Activated T-helper 1 cell treated with Interleukin-2 at 50 U/mL for 16 hours (primary cell): ENCODE data around the gene TADA2B.
"Not testable (repeated sequence)": the region's sequence is repeated elsewhere in the genome, so short reads cannot be mapped to it uniquely, and the experiment has no call there.

Source experiments
- DNase-seq: peaks from one replicate; pipeline ENCODE4 v3.0.0-alpha.2; 2020; ENCODE audit warnings: low read depth

TADA2B gene

DNA sequence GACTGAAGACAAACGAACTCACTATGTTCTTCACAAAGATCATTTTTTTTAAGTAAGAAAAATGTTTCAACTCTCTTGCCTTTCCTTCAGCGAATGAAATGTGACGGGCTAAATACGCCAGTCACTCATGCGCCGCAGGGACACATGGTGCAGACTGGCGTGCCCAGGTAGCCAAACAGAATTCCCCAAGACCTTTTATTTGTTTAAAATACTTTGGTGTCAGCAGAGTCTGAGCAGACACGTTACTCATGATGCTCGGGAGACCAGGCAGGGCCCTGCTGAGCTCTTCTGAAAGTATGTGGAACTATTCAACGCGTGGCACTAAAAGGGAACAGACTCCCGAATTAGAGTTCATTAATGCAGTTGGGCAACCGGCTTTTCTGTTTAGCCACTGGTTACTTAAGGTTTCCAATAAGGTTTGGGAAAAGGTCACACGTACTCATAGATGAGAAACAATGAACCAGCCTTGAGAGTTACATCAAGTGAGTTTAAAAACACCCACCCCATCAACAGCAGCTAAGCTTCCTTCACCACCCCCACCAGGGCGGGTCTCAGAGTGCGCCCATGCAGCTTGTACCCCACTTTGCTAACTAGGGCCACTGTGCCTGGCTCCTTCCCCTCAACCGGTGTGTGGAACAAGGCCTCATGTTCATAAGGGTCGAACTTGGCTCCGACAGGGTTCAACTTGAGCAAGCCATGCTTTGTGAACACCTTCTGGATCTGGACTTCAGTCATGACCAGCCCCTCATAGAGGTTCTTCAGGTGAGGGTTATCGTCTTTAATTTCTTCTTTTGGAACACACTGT lies 17.4 kb downstream of the TADA2B start:
- no peak for DNase-seq

DNA sequence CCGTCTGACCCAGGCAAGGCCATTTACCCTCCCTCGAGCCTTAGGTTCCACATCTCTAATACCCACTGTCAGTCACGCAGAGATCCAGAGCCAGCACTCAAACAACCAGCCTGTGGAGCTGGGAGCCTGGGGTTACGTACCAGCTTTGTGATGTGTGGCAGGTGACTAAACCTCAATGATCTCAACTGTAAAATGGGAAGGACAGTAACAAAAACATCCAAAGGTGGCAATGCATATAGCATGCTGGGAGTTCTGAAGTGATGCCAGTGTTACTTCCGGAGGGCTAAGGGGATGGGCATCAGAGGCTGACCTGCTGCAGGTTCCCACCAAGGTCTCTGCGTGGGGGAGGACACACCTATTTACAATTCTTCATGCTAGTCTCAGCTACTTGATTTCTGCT lies 18.6 kb downstream of the TADA2B start:
- DNase-seq: no peak

DNA sequence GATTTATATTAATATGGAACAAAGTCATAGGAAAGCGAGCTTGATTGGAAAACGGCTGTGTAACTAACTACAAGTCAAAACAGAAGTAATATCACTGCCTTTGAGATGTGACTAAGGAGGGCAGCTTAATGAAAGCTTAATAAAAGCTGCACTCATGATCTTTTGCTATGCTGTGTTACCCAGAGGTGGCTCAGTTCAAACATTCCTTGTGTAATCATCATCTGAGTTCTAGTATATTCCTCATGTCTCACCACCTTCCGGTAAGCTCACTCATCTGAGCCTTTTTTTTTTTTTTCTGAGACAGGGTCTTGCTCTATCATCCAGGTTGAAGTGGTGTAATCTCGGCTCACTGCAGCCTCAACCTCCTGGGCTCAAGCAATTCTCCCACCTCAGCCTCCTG lies 19.6 kb downstream of the TADA2B start:
- DNase-seq: no peak

DNA sequence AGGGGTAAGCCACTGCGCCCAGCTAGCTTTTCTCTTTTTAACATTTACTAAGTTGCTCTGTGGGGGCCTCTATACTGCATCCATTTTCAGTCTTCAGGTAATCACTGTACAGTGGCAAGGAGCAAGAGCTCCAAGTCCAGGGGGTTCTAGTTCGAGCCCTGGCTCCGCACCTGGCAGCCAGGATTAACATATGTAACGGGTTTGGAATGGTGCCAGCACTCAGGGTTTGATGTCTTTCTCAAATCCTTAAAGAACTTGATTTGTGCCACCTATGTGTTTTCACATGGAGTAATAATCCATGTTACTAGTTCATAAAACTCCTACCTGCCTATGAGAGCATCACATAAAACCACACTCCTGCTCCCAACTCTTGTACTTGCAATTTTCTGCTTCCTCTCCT lies 20.2 kb downstream of the TADA2B start:
- no peak for DNase-seq

DNA sequence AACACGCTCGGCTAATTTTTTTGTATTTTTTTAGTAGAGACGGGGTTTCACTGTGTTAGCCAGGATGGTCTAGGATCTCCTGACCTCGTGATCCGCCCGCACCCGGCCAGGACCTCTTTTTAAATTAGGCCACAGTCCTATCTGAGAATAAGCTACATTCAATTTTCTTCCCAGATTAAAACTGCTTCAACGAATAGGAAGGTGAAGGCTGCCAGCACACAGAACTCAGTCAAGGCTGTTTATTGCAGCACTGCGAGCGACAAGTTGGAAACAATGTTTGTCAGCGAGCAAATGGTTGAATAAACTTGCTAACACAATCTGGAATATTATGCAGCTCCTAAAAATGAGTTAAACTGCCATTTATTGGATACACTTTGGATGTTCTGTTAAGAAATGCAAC lies 22.8 kb downstream of the TADA2B start:
- no peak for DNase-seq

DNA sequence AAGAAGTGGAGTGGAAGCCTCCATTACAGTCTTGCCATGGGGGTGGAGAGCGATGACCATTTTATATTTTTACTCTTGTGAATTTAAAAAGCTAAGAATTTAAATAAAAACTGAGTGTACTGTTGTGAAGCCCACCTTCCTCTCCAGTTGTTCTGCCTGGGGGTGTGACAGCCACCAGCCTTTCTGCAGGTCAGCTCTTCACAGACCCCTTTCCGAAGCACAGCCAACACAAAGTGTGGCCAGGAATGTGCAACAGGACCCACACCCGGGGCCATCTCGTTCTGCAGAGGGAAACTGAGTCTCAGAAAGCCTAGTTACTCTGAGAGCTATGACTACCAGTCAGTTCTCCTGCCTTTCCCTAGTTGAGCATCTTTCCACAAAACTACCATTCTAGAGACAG lies 23.3 kb downstream of the TADA2B start:
- no peak for DNase-seq

DNA sequence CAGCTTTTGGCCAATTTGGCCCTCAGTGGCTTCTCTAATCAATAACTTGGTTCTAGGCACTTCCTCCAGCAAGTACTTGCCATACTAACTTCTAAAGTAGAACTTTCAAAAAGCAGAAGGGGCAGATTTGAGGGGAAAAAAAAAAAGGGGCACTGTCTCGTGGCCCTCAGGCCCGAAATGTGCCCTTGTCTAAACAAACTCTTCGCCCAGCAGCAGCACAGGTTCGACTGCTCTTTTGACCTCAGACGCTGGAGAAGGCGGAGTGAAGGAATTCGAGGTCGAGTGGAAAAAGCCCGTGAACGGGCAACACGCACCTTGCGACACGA lies 23.9 kb downstream of the TADA2B start:
- DNase-seq: no peak

DNA sequence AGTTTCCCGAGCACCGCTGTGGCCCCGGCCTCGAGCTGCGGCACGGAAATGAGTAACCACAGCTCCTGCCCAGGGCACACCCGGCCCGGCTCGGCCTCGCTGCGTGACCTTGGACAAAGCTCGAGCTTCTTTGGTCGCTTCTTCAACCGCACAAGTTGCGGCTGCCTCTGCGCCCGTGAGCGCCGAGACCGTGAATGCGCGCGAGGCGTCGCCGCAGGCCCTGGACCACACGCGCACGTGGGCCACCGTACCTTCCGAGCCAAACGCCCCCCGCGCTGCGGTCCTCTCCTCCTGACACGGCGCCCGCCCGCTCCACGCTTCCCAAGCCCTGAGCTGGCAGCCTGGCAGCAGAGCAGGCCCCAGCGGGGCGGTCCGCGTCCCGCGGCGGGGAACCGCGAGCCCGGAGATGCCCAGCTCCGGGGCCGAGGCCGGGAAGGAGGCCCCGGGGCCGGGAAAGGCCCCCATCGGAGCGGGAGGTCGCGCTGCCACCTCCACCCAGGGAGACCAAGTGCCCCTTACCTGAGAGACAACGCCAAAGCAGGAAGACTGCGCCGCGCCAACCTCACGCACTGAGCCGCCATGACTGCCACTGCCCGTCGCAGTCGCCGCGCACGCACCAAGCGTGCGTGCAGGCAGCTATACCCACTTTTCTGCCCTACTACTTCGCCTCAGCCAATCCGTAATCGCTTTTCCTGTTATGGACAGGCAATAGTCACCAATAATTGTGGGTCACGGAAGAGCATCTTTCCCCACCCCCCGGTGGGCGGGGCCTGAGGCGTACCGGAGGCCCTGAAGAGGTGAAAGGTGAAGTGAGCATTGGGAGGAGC lies 24.5 kb downstream of the TADA2B start, which contains the start of gene GRPEL1:
TSS of gene GRPEL1 (minus strand) at position 613 of the 827 bp plus-strand sequence. CDS start at position 581, 32 bp downstream.
- peak; percentile 100 for DNase-seq

DNA sequence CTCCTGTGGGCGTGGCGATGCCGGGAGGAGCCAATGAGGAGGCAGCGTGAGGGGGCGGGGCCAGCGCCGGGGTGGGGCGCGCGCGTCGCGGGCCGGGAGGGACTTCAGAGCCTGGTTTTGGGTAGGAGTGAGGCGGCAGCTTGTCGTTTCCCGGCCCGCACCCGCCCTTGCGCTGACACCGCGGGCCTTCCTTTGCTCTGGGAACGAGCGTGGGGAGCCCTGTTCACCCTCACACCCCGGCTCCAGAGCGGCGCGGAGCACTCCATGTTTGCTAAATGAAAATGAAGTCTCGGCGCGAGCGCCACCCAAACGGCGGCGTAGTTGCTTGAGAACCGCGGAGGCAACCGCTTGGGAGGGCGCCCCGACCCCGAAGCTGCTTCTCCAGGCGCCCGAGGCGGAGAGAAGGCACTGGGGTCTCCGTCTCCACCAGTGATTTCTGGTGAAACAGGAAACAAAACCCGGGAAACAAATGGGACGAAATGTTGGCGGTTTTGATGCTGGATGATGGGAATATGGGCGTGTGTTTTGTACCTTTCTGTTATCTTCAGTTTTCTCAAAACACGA lies 25.2 kb downstream of the TADA2B start:
- DNase-seq: no peak

DNA sequence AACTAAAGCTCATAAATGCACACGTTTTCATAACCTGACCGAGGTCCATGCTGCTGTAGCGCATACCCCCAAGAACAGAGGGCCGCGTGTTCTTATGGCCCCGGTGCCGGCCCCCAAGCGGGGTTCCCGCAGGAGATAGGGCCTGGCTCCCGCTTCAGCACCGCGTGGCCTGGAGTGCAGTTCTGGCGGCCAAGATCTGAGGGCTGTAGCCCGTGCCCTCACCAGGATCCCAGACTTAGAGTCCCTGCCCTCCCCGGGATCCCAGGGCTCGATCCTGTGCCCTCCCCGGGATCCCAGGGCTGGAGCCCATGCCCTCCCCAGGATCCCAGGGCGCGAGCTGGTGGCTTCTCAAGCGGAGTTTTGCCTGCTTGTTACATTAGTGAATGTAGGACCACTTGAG lies 25.7 kb downstream of the TADA2B start:
- DNase-seq: no peak

DNA sequence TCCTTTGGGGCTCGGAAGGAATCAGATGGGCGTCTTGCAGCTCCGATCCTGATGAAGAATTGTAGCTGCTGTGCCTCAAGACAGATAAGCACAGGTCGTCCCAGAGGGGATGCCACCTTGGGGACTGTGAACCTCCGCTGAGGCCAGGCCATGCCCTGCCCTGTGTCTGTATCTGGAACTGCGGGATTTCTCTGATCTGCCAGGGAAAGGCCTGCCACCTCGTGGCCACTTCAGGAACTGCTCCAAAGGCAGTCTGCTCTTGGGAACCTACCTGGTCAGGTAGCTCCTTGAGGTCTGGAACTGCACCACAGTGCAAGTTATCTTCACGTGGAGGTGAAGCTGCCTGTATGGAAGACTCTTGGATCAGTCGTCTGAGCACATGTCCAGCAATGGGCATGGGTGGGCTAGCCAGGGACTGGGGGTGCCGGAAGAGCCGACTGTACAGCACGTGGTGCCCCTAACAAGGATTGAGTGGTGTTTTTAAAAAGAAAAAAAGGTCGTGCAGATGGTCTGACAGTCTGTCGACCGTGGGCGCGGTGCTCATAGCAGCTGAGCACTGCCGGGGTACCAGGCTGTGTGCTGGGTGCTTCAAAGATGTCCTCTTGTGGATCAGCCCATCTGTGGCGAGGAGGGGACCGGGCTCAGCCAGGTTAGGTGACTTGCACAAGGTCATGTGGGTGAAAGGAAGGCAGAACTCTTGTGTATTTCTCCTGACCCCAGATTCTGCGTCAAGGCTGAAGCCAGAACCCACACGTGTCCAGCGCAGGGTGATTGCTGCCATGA lies 27.7 kb downstream of the TADA2B start:
- peak; percentile 73 for DNase-seq

DNA sequence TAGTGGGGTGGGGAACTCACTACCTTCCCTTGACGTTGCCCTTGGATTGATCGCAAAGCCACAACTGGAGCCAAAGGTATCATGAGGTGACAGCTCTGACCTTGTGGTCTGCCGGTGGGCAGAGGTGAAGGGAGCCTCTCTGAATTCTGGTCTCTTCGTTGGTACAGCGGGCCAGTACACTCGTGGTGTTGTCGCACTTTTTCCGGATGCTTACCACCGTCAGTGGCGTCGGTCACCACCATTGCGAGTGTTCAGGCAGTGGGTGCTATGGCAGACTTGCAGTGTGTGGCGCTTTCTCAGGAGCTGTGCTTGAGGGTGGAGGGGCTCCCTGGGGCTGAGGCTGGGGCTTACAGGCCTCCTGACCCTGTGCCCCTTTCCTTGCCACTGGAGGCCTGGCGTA lies 29.9 kb downstream of the TADA2B start:
- no peak for DNase-seq

DNA sequence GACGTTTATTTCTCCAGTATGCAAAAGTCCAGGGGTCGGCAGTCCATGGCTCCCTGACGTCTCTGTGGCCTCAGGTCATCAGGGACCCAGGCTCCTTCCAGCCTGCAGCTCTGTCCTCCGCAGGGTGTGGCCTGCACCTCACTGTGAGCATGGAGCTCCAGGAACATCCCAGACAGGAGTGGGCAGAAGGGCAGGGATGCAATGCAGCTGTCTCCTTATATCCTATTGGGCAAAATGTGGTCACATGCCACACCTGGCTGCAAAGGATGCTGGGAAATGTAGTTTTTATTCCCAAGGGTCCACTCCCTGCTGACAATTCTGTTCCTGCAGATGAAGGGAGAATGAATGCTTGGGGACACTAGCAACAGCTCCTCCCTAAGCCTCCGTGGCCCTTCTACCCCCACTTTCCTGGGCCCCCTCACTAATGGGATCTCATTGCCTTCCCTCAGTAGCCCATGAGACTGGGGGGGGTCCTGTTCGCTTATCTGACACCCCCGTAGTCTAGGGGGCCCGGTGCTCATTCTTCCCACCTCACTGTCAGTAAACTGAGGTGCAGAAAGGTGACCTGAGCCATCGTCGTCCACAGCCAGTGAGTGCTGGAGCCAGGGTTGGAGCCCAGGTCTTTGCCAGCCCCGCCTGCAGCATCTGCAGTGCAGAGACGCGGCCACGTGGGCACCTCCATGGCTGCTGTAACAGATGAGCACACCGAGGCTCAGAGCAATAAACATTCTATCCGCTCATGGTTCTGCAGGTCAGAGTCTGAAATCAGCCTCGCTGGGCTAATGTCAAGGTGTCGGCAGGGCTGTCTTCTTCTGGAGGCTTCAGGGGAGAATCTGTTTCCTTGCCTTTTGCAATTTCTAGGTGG lies 30.6 kb downstream of the TADA2B start:
- DNase-seq: no peak

DNA sequence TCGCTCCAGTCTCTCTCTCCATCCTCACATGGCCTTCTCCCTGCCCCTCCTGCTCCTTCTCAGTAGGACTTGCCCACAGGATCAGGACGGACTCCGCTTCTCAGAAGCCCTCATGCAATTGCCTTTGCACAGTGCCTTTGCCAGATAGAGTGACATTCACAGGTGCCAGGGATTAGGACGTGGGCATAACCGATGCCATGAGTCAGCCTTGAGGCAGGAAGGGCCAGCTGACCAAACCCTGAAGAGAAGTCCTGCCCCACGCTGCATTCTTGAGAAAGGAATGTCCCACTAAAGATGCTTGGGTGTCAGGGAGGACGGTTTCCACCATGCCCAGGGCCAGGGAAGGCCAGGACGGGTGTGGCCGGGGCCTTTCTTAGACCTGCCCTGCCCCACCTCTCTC lies 31.3 kb downstream of the TADA2B start:
- no peak for DNase-seq

DNA sequence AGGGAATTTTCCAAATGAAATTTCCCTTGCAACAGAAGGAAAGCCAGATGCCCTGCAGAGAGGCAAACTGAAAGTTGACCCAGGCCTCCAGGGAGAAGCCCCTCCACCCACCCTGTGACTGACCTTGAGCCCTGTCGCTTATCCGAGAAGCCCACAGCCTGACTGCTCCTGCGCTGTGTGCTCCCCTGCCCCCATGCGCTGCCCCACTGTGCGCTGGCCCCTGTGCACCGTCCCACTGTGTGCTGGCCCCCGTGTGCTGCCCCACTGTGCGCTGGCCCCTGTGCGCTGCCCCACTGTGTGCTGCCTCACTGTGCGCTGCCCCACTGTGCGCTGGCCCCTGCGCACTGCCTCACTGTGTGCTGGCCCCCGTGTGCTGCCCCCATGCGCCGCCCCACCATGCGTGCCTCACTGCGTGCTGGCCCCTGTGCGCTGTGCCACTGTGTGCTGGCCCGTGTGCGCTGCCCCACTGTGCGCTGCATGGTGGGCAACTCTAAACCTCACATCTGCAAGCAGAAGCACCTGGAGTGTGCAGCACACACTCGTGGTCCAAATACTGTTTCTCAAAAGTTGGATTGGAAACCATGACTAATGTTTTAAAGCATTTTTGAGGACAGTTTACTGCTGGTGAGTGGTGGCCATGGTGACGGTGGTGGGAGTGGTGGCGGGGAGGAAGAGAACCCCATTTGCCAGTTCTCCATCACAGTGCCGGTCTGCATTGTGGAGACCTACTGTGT lies 33.0 kb downstream of the TADA2B start:
- DNase-seq: no peak

DNA sequence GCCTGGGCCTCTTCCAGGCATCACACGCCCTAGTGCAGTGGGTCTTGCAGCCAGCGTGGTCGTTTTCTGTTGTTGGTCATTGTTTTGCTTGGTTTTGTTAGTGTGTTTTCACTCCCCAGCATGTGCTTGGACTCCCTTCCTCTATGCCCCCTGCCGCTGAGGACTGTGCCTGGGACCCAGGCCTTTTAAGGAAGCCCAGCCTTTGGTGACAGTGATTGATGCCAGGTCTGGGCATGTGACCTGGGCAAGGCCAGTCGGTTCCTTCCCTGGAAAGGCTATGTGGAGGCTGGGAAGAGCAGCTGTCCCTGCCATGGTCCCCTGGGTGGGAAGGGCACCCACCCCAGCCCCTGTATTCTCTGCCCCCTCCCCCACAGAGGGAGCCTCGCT lies 33.5 kb downstream of the TADA2B start:
- no peak for DNase-seq

DNA sequence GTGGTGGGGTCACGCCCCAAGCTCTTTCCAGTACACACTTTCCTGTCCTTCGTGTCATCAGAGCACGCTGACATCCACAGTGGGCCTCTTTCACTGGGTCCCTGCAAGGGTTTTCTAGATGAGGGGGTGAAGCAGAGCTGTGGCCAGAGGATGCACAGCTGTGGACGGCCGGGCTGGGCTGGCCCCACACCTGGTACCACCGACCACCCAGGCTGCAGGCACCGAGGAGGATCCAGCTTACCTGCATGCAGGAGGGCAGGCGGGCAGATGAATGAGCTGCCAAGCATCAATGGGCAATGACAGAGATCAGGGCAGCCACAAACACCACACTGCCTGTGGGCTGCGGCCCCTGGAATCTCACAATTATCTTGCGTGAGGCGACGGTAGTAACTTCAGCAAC lies 34.2 kb downstream of the TADA2B start:
- DNase-seq: no peak

DNA sequence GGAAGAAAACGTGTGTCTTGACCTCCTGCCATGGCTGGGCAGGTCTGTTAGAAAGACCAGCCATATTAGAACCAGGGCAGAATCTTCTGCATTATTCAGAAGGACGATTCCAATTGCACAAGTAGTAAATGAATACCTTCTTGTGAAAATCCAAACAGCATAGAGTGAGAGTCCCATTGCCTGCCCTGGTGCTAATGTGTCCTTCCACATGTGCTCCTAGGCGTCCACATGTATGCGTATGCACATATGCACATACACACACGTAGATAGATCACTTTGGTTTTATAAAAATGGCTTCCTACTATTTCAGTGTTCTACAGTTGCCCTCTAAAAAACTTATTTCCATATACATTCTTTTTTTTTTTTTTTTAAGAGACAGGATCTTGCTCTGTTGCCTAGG lies 34.9 kb downstream of the TADA2B start:
- DNase-seq: no peak

DNA sequence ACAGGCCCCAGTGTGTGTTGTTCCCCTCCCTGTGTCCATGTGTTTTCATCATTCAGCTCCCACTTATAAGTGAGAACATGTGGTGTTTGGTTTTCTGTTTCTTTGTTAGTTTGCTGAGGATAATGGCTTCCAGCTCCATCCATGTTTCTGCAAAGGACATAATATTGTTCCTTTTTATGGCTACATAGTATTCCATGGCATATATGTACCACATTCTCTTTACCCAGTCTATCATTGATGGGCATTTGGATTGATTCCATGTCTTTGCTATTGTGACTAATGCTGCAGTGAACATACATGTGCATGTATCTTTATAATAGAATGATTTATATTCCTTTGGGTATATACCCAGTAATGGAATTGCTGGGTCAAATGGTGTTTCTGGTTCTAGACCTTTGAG lies 36.3 kb downstream of the TADA2B start:
- not testable (repeated sequence) for DNase-seq

DNA sequence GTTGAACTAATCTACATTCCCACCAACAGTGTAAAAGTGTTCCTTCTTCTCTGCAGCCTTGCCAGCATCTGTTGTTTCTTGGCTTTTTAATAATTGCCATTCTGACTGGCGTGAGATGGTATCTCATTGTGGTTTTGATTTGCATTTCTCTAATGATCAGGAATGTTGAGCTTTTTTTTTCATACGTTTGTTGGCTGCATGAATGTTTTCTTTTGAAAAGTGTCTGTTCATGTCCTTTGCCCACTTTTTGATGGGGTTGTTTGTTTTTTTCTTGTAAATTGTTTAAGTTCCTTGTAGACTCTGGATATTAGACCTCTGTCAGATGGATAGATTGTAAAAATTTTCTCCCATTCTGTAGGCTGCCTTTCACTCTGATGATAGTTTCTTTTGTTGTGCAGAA lies 36.7 kb downstream of the TADA2B start:
- DNase-seq: not testable (repeated sequence)
